ENCODE results near the gene GHSR. TPM values are rescaled to one million over a fixed set of nuclear protein-coding genes. Genes with fewer than 3 reads are reported as not detected.
A peak's percentile ranks its signal among the peaks of the same experiment; 100 is the strongest.

GHSR gene
- total and polyA plus RNA-seq, 2 of the 4 experiments (the other 2 are of a cell fraction), result not detected

- BruUV-seq (replicated peaks), result TSS peak; percentile 42
- no peak overlapping the region for H4K91ac ChIP-seq (ENCODE audit: insufficient read depth, low read depth, low read length)
- H4K20me1 ChIP-seq (ENCODE audit: insufficient read depth, low read length), result peaks cover 10% of the 10 kb centered on the region; the same call in 1 of the 2 replicates
- intact Hi-C loops (cut with micrococcal nuclease), result no loop called here
- no peak overlapping the region for H2BK5ac ChIP-seq (ENCODE audit: low read depth, low read length, poor library complexity, severe bottlenecking)
- H4K8ac ChIP-seq (ENCODE audit: low read depth in 2 of 2, low read length in 2 of 2), result no peak overlapping the region
- no peak overlapping the region for H3K23ac ChIP-seq (ENCODE audit: low read depth, low read length)
- TF ChIP-seq BHLHE40 (IDR thresholded peaks at IDR 0.05; ENCODE audit: low read depth, low read length) (no peak), MXI1 (IDR thresholded peaks at IDR 0.05; ENCODE audit: borderline replicate concordance, low read depth, low read length) (no peak), USF2 (IDR thresholded peaks at IDR 0.05; ENCODE audit: low read depth, low read length) (no peak), RFX5 (IDR thresholded peaks at IDR 0.05; ENCODE audit: low read depth, low read length) (no peak), RAD21 (IDR thresholded peaks at IDR 0.05; ENCODE audit: low read length) (no peak), RCOR1 (IDR thresholded peaks at IDR 0.05; ENCODE audit: insufficient replicate concordance, low read length) (no peak), MAFK (IDR thresholded peaks at IDR 0.05; ENCODE audit: low read depth, low read length) (no peak), ELK1 (IDR thresholded peaks at IDR 0.05; ENCODE audit: borderline replicate concordance, low read depth, low read length) (no peak), MAZ (IDR thresholded peaks at IDR 0.05; ENCODE audit: borderline replicate concordance, low read depth, low read length) (no peak), POLR2A (IDR thresholded peaks at IDR 0.05; ENCODE audit: low read depth, low read length) (no peak), SMC3 (IDR thresholded peaks at IDR 0.05; ENCODE audit: low read depth, low read length) (no peak), CEBPB (IDR thresholded peaks at IDR 0.05; ENCODE audit: low read depth, low read length) (no peak), CTCF (conservative IDR thresholded peaks at IDR 0.05; ENCODE audit: low read depth, low read length) (no peak), CHD1 (IDR thresholded peaks at IDR 0.05; ENCODE audit: low read depth, low read length) (no peak), NFE2L2 (IDR thresholded peaks at IDR 0.05; ENCODE audit: low read depth, low read length) (no peak)
- H2BK120ac ChIP-seq (ENCODE audit: low read depth, low read length), result no peak overlapping the region
- no peak overlapping the region for H3K27ac ChIP-seq (ENCODE audit: insufficient read depth, low read length)
- no peak overlapping the region for H3K9ac ChIP-seq (ENCODE audit: low read depth, low read length)
- no CpG with 5 or more reads among the region's 4 CpGs for WGBS, 2 experiments (ENCODE audit: extremely low coverage in 2 of 2, insufficient read length in 1 of 2)
- H3K18ac ChIP-seq (ENCODE audit: low read depth, low read length), result no peak overlapping the region
- no peak overlapping the region for H2AFZ ChIP-seq (replicated peaks; ENCODE audit: low read length, poor library complexity)
- dilution Hi-C loops (cut with HindIII; ENCODE audit: low sequenced_read_pairs, unreplicated experiment), result no loop called here
- DNase-seq (no peak), ATAC-seq (ENCODE audit: low read depth) (no peak)
- H2AK5ac ChIP-seq (ENCODE audit: low read depth, low read length), result no peak overlapping the region
- POLR2A ChIA-PET (ENCODE audit: unreplicated experiment), result no interaction called here
- no peak overlapping the region for H3K56ac ChIP-seq (ENCODE audit: extremely low read depth, insufficient read depth, low read length)
- no peak overlapping the region for H3K4ac ChIP-seq (ENCODE audit: low read depth, low read length)
- H3K4me3 ChIP-seq (ENCODE audit: insufficient read depth, low read depth, low read length), result no peak overlapping the region
- peaks cover 13 to 14% of the 10 kb centered on the region in 2 experiments for H3K79me1 ChIP-seq (ENCODE audit: low read depth in 1 of 2, low read length in 2 of 2)
- no peak overlapping the region for H2AK9ac ChIP-seq (replicated peaks; ENCODE audit: low read depth, low read length, poor library complexity)
- in situ Hi-C loops (cut with MboI; ENCODE audit: low sequenced_read_pairs), result no loop called here
- peaks cover 8% of the 10 kb centered on the region; the same call in 1 of the 2 replicates for H3K9me1 ChIP-seq (ENCODE audit: insufficient read depth, low read length)
- H3K27me3 ChIP-seq (ENCODE audit: control insufficient read depth, insufficient read depth, low read length), result no peaks in the 10 kb centered on the region
- H3K36me3 ChIP-seq (ENCODE audit: control insufficient read depth, insufficient read depth, low read length), result peaks cover 13% of the 10 kb centered on the region
- CTCF ChIA-PET, result interaction anchor here (0.6 kb wide), 3 partner anchors 47 to 153 kb away, joined by 3 to 5 read pairs (median 3); no protein-coding TSS in a partner anchor
- H3K9me3 ChIP-seq (ENCODE audit: control insufficient read depth, insufficient read depth, low read length), result no peaks in the 10 kb centered on the region
- H4K5ac ChIP-seq (ENCODE audit: low read depth, low read length), result no peak overlapping the region
- no peak overlapping the region for H2BK15ac ChIP-seq (ENCODE audit: low read depth, low read length)
- no peak overlapping the region for H3K4me2 ChIP-seq (ENCODE audit: low read depth, low read length)
- no peak overlapping the region for H3K14ac ChIP-seq (replicated peaks; ENCODE audit: low read depth, low read length)
- no peaks in the 10 kb centered on the region for H3K4me1 ChIP-seq (ENCODE audit: control insufficient read depth, insufficient read depth, low read length)
- no peak overlapping the region for H2BK20ac ChIP-seq (ENCODE audit: low read depth, low read length)
These were observed 49.8 kb downstream of the GHSR start for GRCh38 chr3:172398484-172398883.
